Measurements from ENCODE around the gene DHX15. TPM values are rescaled to one million over a fixed set of nuclear protein-coding genes. Genes with fewer than 3 reads are reported as not detected.

DHX15 gene
- total RNA-seq, 2 experiments from 2014 or later: 216 to 222 TPM

DNA sequence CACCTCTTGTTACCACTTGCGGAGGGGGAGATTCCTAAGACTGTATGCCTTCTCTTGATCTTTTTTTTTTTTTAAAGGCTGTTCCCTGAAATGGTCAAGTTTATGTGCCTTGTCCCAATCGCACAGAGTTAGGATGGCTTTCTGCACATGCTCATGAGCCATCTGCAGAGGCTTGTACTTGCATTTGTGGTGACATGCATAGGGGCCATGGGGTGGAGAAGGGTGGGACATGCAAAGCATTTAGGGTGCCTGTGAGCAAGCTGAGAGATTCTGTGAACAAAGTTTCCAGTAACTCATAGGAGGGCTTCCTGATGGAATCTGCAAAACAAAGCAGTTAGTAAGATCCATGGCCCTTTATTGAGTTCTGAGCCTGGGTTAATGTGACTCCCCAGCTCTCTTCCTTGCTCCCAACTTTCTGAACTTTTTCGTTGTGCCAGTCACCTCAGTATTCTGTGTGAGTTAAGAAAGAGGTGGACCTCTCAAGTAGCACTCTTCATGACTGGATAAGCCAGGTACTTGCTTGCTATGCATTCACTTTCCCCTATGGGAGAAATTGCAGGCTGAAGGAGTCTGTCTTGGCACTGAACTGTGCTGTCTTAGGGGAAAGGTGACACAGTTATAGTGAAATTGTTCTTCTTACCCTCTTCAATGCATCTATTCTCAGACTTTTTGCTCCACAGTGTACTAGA, 37.9 kb upstream of the DHX15 start:
- H3K27ac Mint-ChIP-seq: no peak overlapping the region
- H3K4me1 Mint-ChIP-seq (ENCODE audit: low read depth): no peaks in the 10 kb centered on the region
- H3K27me3 Mint-ChIP-seq: peaks cover 14% of the 10 kb centered on the region
- POLR2A ChIA-PET: no interaction called here
- DNase-seq (no peak), ATAC-seq (no peak)
- H3K36me3 Mint-ChIP-seq (ENCODE audit: low read depth): no peaks in the 10 kb centered on the region
- intact Hi-C loops (cut with micrococcal nuclease): no loop called here
- CTCF ChIA-PET: interaction anchor here (1.1 kb wide), 1 partner anchor 71 kb away, joined by 4 read pairs; no protein-coding TSS in a partner anchor
- H3K9me3 Mint-ChIP-seq: peaks cover 8% of the 10 kb centered on the region
- no peak for TF ChIP-seq CTCF (IDR thresholded peaks at IDR 0.05)
- H3K4me3 Mint-ChIP-seq: no peak overlapping the region

DNA sequence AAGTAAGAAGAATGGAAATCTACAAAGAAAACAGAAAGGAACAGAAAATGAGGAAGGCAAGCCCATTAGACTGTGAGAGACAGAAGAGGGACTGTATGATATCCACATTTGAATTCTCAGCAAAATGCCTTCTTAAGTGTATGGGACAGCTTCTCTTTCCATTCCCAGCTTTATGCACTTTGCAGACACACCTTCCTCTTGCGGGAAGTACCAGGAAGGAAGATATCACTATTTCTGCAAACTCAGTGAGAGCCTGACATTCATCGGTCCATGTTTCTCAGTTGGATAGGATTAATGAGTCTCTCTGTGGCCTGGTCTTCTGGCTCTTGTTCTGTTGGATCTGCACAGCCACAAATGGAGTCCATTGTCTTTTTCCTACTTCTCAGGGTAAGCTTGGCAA, 31.6 kb upstream of the DHX15 start:
- intact Hi-C loops (cut with micrococcal nuclease): no loop called here
- no peak for TF ChIP-seq CTCF (IDR thresholded peaks at IDR 0.05)
- no peak for DNase-seq
- no peak overlapping the region for H3K27ac Mint-ChIP-seq
- ChIA-PET POLR2A (interaction anchor here (0.9 kb wide), 1 partner anchor 145 kb away, joined by 3 read pairs; no protein-coding TSS in a partner anchor), CTCF (no interaction called here)
- H3K27me3 Mint-ChIP-seq: peaks cover 6% of the 10 kb centered on the region
- H3K4me3 Mint-ChIP-seq: no peak overlapping the region
- ATAC-seq: no peak
- no peaks in the 10 kb centered on the region for H3K36me3 Mint-ChIP-seq (ENCODE audit: low read depth)
- peaks cover 7% of the 10 kb centered on the region for H3K9me3 Mint-ChIP-seq
- peaks cover 6% of the 10 kb centered on the region for H3K4me1 Mint-ChIP-seq (ENCODE audit: low read depth)

DNA sequence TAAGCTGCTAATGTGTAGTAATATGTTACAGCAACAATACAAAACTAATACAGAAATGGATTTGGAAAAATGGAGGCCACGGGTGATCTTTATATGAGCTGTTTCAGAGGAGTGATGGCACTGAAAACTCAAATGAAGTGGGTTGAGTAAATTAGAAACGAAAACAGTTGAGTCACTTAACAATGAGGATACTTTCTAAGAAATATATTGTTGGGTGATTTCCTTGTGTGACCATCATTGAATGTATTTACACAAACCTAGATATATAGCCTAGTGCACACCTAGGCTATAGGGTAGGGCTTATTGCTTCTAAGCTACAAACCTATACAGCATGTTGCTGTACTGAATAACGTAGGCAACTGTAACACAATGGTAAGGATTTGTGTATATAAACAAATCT, 30.5 kb upstream of the DHX15 start:
- Mint-ChIP-seq H3K27ac (no peak overlapping the region), H3K4me1 (ENCODE audit: low read depth) (peaks cover 6% of the 10 kb centered on the region), H3K4me3 (no peak overlapping the region), H3K9me3 (peaks cover 2% of the 10 kb centered on the region), H3K27me3 (peaks cover 5% of the 10 kb centered on the region), H3K36me3 (ENCODE audit: low read depth) (no peaks in the 10 kb centered on the region)
- CTCF ChIA-PET: interaction anchor here (1.4 kb wide), 1 partner anchor 16 kb away, joined by 4 read pairs; no protein-coding TSS in a partner anchor
- POLR2A ChIA-PET: no interaction called here
- intact Hi-C loops (cut with micrococcal nuclease): no loop called here
- peak; percentile 62 for ATAC-seq
- no peak for TF ChIP-seq CTCF (IDR thresholded peaks at IDR 0.05)
- no peak for DNase-seq

GRCh38 chr4:24613502-24613901, 29.1 kb upstream of the DHX15 start:
- ATAC-seq (no peak), DNase-seq (no peak)
- Mint-ChIP-seq H3K9me3 (no peaks in the 10 kb centered on the region), H3K4me3 (no peak overlapping the region), H3K36me3 (ENCODE audit: low read depth) (no peaks in the 10 kb centered on the region), H3K27ac (no peak overlapping the region), H3K27me3 (peaks cover 5% of the 10 kb centered on the region), H3K4me1 (ENCODE audit: low read depth) (peaks cover 6% of the 10 kb centered on the region)
- ChIA-PET POLR2A (no interaction called here), CTCF (interaction anchor here (1.4 kb wide), 1 partner anchor 15 kb away, joined by 4 read pairs; no protein-coding TSS in a partner anchor)
- TF ChIP-seq CTCF (IDR thresholded peaks at IDR 0.05): no peak
- intact Hi-C loops (cut with micrococcal nuclease): no loop called here

- intact Hi-C loops (cut with micrococcal nuclease): no loop called here
- Mint-ChIP-seq H3K4me3 (no peak overlapping the region), H3K36me3 (ENCODE audit: low read depth) (no peaks in the 10 kb centered on the region), H3K4me1 (ENCODE audit: low read depth) (peaks cover 6% of the 10 kb centered on the region), H3K9me3 (no peaks in the 10 kb centered on the region), H3K27me3 (peaks cover 2% of the 10 kb centered on the region), H3K27ac (no peak overlapping the region)
- no peak for TF ChIP-seq CTCF (IDR thresholded peaks at IDR 0.05)
- ChIA-PET POLR2A (no interaction called here), CTCF (no interaction called here)
- ATAC-seq (no peak), DNase-seq (no peak)
Observed at GRCh38 chr4:24611575-24611974, 27.2 kb upstream of the DHX15 start.
